Measurements from ENCODE around the gene OR5A2. TPM values are rescaled to one million over a fixed set of nuclear protein-coding genes. Genes with fewer than 3 reads are reported as not detected.

Gene OR5A2
- polyA plus RNA-seq, 4 donors, result not detected

GRCh38 chr11:59437770-59438169 lies 11.6 kb upstream of the OR5A2 start:
- Histone ChIP-seq H3K27me3 (ENCODE audit: control insufficient read depth in 3 of 3, insufficient read depth in 3 of 3, low read length in 3 of 3) (no peaks in the 10 kb centered on the region), H3K9me3 (ENCODE audit: control insufficient read depth in 2 of 2, insufficient read depth in 1 of 2, low read depth in 1 of 2, low read length in 1 of 2) (no peaks in the 10 kb centered on the region), H3K4me3 (ENCODE audit: low read depth in 1 of 3, low read length in 3 of 3) (no peak overlapping the region), H3K4me1 (ENCODE audit: control insufficient read depth in 3 of 3, insufficient read depth in 2 of 3, low read depth in 1 of 3, low read length in 2 of 3) (no peaks in the 10 kb centered on the region), H3K36me3 (ENCODE audit: control insufficient read depth in 3 of 3, insufficient read depth in 2 of 3, low read depth in 1 of 3, low read length in 3 of 3) (no peaks in the 10 kb centered on the region), H3K27ac (ENCODE audit: low read depth in 1 of 3, low read length in 2 of 3) (no peak overlapping the region)
- 82 to 83% (median 82%) methylated on average over 7 of the region's 7 CpGs for WGBS, 3 donors
- FAIRE-seq, result no peak
- DNase-seq, result no peak

GRCh38 chr11:59436169-59436568 lies 10.0 kb upstream of the OR5A2 start, which contains the start of gene OR5A1:
OR5A1 (plus strand) TSS chr11:59436469; CDS start chr11:59443169, 6,700 bp downstream.
- WGBS, 3 donors, result 59 to 73% (median 62%) methylated on average over 3 of the region's 3 CpGs
- no peak for FAIRE-seq

GRCh38 chr11:59429924-59430516 lies 3.8 kb upstream of the OR5A2 start:
- peak; percentile 5 for FAIRE-seq
- Histone ChIP-seq H3K4me1 (ENCODE audit: control insufficient read depth in 3 of 3, insufficient read depth in 2 of 3, low read depth in 1 of 3, low read length in 2 of 3) (no peaks in the 10 kb centered on the region), H3K9me3 (ENCODE audit: control insufficient read depth in 2 of 2, insufficient read depth in 1 of 2, low read depth in 1 of 2, low read length in 1 of 2) (no peaks in the 10 kb centered on the region), H3K27ac (ENCODE audit: low read depth in 1 of 3, low read length in 2 of 3) (no peak overlapping the region), H3K36me3 (ENCODE audit: control insufficient read depth in 3 of 3, insufficient read depth in 2 of 3, low read depth in 1 of 3, low read length in 3 of 3) (no peaks in the 10 kb centered on the region), H3K4me3 (ENCODE audit: low read depth in 1 of 3, low read length in 3 of 3) (no peak overlapping the region), H3K27me3 (ENCODE audit: control insufficient read depth in 3 of 3, insufficient read depth in 3 of 3, low read length in 3 of 3) (no peaks in the 10 kb centered on the region)
- 60 to 64% (median 63%) methylated on average over 4 of the region's 4 CpGs for WGBS, 3 donors
- peak; percentile 54 to 59 for DNase-seq

More at GRCh38 chr11:59436169-59436568, 10.0 kb upstream of the OR5A2 start, which contains the start of gene OR5A1:
- Histone ChIP-seq H3K4me1 (ENCODE audit: control insufficient read depth in 3 of 3, insufficient read depth in 2 of 3, low read depth in 1 of 3, low read length in 2 of 3) (no peaks in the 10 kb centered on the region), H3K27me3 (ENCODE audit: control insufficient read depth in 3 of 3, insufficient read depth in 3 of 3, low read length in 3 of 3) (no peaks in the 10 kb centered on the region), H3K27ac (ENCODE audit: low read depth in 1 of 3, low read length in 2 of 3) (no peak within 1 kb of the TSS), H3K4me3 (ENCODE audit: low read depth in 1 of 3, low read length in 3 of 3) (no peak within 1 kb of the TSS), H3K36me3 (ENCODE audit: control insufficient read depth in 3 of 3, insufficient read depth in 2 of 3, low read depth in 1 of 3, low read length in 3 of 3) (no peaks in the 10 kb centered on the region), H3K9me3 (ENCODE audit: control insufficient read depth in 2 of 2, insufficient read depth in 1 of 2, low read depth in 1 of 2, low read length in 1 of 2) (no peaks in the 10 kb centered on the region)
- DNase-seq, result no peak

- H3K27ac ChIP-seq (ENCODE audit: low read depth in 1 of 3, low read length in 2 of 3), result no peak overlapping the region
- no peaks in the 10 kb centered on the region for H3K9me3 ChIP-seq (ENCODE audit: control insufficient read depth in 2 of 2, insufficient read depth in 1 of 2, low read depth in 1 of 2, low read length in 1 of 2)
- no peak overlapping the region for H3K4me3 ChIP-seq (ENCODE audit: low read depth in 1 of 3, low read length in 3 of 3)
- no peak for DNase-seq
- H3K4me1 ChIP-seq (ENCODE audit: control insufficient read depth in 3 of 3, insufficient read depth in 2 of 3, low read depth in 1 of 3, low read length in 2 of 3), result no peaks in the 10 kb centered on the region
- no peaks in the 10 kb centered on the region for H3K36me3 ChIP-seq (ENCODE audit: control insufficient read depth in 3 of 3, insufficient read depth in 2 of 3, low read depth in 1 of 3, low read length in 3 of 3)
- no peaks in the 10 kb centered on the region for H3K27me3 ChIP-seq (ENCODE audit: control insufficient read depth in 3 of 3, insufficient read depth in 3 of 3, low read length in 3 of 3)
- no peak for FAIRE-seq
Observed at GRCh38 chr11:59427068-59427382, 812 bp upstream of the OR5A2 start.

- Histone ChIP-seq H3K36me3 (ENCODE audit: control insufficient read depth in 3 of 3, insufficient read depth in 2 of 3, low read depth in 1 of 3, low read length in 3 of 3) (no peaks in the 10 kb centered on the region), H3K4me1 (ENCODE audit: control insufficient read depth in 3 of 3, insufficient read depth in 2 of 3, low read depth in 1 of 3, low read length in 2 of 3) (no peaks in the 10 kb centered on the region), H3K27ac (ENCODE audit: low read depth in 1 of 3, low read length in 2 of 3) (no peak overlapping the region), H3K9me3 (ENCODE audit: control insufficient read depth in 2 of 2, insufficient read depth in 1 of 2, low read depth in 1 of 2, low read length in 1 of 2) (no peaks in the 10 kb centered on the region), H3K27me3 (ENCODE audit: control insufficient read depth in 3 of 3, insufficient read depth in 3 of 3, low read length in 3 of 3) (no peaks in the 10 kb centered on the region), H3K4me3 (ENCODE audit: low read depth in 1 of 3, low read length in 3 of 3) (no peak overlapping the region)
- FAIRE-seq (no peak), DNase-seq (no peak)
- 42 to 57% (median 46%) methylated on average over 4 of the region's 4 CpGs for WGBS, 3 donors
Observed at GRCh38 chr11:59425131-59425530, 1.1 kb downstream of the OR5A2 start.

- Histone ChIP-seq H3K9me3 (ENCODE audit: control insufficient read depth in 2 of 2, insufficient read depth in 1 of 2, low read depth in 1 of 2, low read length in 1 of 2) (no peaks in the 10 kb centered on the region), H3K4me3 (ENCODE audit: low read depth in 1 of 3, low read length in 3 of 3) (no peak overlapping the region), H3K27ac (ENCODE audit: low read depth in 1 of 3, low read length in 2 of 3) (no peak overlapping the region), H3K4me1 (ENCODE audit: control insufficient read depth in 3 of 3, insufficient read depth in 2 of 3, low read depth in 1 of 3, low read length in 2 of 3) (no peaks in the 10 kb centered on the region), H3K36me3 (ENCODE audit: control insufficient read depth in 3 of 3, insufficient read depth in 2 of 3, low read depth in 1 of 3, low read length in 3 of 3) (no peaks in the 10 kb centered on the region), H3K27me3 (ENCODE audit: control insufficient read depth in 3 of 3, insufficient read depth in 3 of 3, low read length in 3 of 3) (no peaks in the 10 kb centered on the region)
- FAIRE-seq (no peak), DNase-seq (no peak)
- 47 to 65% (median 62%) methylated on average over 2 of the region's 2 CpGs for WGBS, 3 donors
Observed at GRCh38 chr11:59423835-59424234, 2.4 kb downstream of the OR5A2 start.

- WGBS, 3 donors, result 72 to 77% (median 75%) methylated on average over 2 of the region's 2 CpGs
- DNase-seq, result no peak
- H3K9me3 ChIP-seq (ENCODE audit: control insufficient read depth in 2 of 2, insufficient read depth in 1 of 2, low read depth in 1 of 2, low read length in 1 of 2), result no peaks in the 10 kb centered on the region
- no peak overlapping the region for H3K27ac ChIP-seq (ENCODE audit: low read depth in 1 of 3, low read length in 2 of 3)
- no peak overlapping the region for H3K4me3 ChIP-seq (ENCODE audit: low read depth in 1 of 3, low read length in 3 of 3)
- H3K36me3 ChIP-seq (ENCODE audit: control insufficient read depth in 3 of 3, insufficient read depth in 2 of 3, low read depth in 1 of 3, low read length in 3 of 3), result no peaks in the 10 kb centered on the region
- H3K4me1 ChIP-seq (ENCODE audit: control insufficient read depth in 3 of 3, insufficient read depth in 2 of 3, low read depth in 1 of 3, low read length in 2 of 3), result no peaks in the 10 kb centered on the region
- no peaks in the 10 kb centered on the region for H3K27me3 ChIP-seq (ENCODE audit: control insufficient read depth in 3 of 3, insufficient read depth in 3 of 3, low read length in 3 of 3)
- no peak for FAIRE-seq
Observed at GRCh38 chr11:59418156-59418555, 8.1 kb downstream of the OR5A2 start.

- no peaks in the 10 kb centered on the region for H3K4me1 ChIP-seq (ENCODE audit: control insufficient read depth in 3 of 3, insufficient read depth in 2 of 3, low read depth in 1 of 3, low read length in 2 of 3)
- no peaks in the 10 kb centered on the region for H3K27me3 ChIP-seq (ENCODE audit: control insufficient read depth in 3 of 3, insufficient read depth in 3 of 3, low read length in 3 of 3)
- no peaks in the 10 kb centered on the region for H3K36me3 ChIP-seq (ENCODE audit: control insufficient read depth in 3 of 3, insufficient read depth in 2 of 3, low read depth in 1 of 3, low read length in 3 of 3)
- whole genome bisulfite sequencing, 3 donors, result 56 to 75% (median 63%) methylated on average over 5 of the region's 5 CpGs
- H3K9me3 ChIP-seq (ENCODE audit: control insufficient read depth in 2 of 2, insufficient read depth in 1 of 2, low read depth in 1 of 2, low read length in 1 of 2), result no peaks in the 10 kb centered on the region
- DNase-seq (no peak), FAIRE-seq (no peak)
- H3K4me3 ChIP-seq (ENCODE audit: low read depth in 1 of 3, low read length in 3 of 3), result no peak overlapping the region
- no peak overlapping the region for H3K27ac ChIP-seq (ENCODE audit: low read depth in 1 of 3, low read length in 2 of 3)
Observed at GRCh38 chr11:59417023-59417422, 9.2 kb downstream of the OR5A2 start.

GRCh38 chr11:59416613-59417012 lies 9.6 kb downstream of the OR5A2 start:
- Histone ChIP-seq H3K27me3 (ENCODE audit: control insufficient read depth in 3 of 3, insufficient read depth in 3 of 3, low read length in 3 of 3) (no peaks in the 10 kb centered on the region), H3K27ac (ENCODE audit: low read depth in 1 of 3, low read length in 2 of 3) (no peak overlapping the region), H3K36me3 (ENCODE audit: control insufficient read depth in 3 of 3, insufficient read depth in 2 of 3, low read depth in 1 of 3, low read length in 3 of 3) (no peaks in the 10 kb centered on the region), H3K4me3 (ENCODE audit: low read depth in 1 of 3, low read length in 3 of 3) (no peak overlapping the region), H3K4me1 (ENCODE audit: control insufficient read depth in 3 of 3, insufficient read depth in 2 of 3, low read depth in 1 of 3, low read length in 2 of 3) (no peaks in the 10 kb centered on the region), H3K9me3 (ENCODE audit: control insufficient read depth in 2 of 2, insufficient read depth in 1 of 2, low read depth in 1 of 2, low read length in 1 of 2) (no peaks in the 10 kb centered on the region)
- no peak for DNase-seq
- 82 to 93% (median 84%) methylated on average over 5 of the region's 5 CpGs for WGBS, 3 donors
- FAIRE-seq, result no peak
